Sigmoid colon (tissue), 7 donors: ENCODE measurements around the gene C10orf105. TPM values are rescaled to one million over a fixed set of nuclear protein-coding genes. Genes with fewer than 3 reads are reported as not detected.

Experiments
- DNase-seq: peaks from one replicate; pipeline ENCODE4 v3.0.0-alpha.2; 2019
- H3K27ac ChIP-seq, 4 donors: fragments of 200-600 bp; sonication (generic); one replicate each; pipeline ENCODE4 v1.5.1; 2016 to 2019; ENCODE audit warnings: mild to moderate bottlenecking in 1 of 4
- H3K27me3 ChIP-seq, 3 donors: fragments of 200-600 bp; sonication (generic); one replicate each; pipeline ENCODE4 v1.5.1; 2019; ENCODE audit warnings: mild to moderate bottlenecking in 1 of 3
- H3K36me3 ChIP-seq, 4 donors: fragments of 200-600 bp; sonication (generic); one replicate each; pipeline ENCODE4 v1.5.1; 2016 to 2019
- H3K4me1 ChIP-seq, 4 donors: fragments of 200-600 bp; sonication (generic); one replicate each; pipeline ENCODE4 v1.5.1; 2017 to 2019
- H3K4me3 ChIP-seq, 4 donors: fragments of 200-600 bp; sonication (generic); one replicate each; pipeline ENCODE4 v1.5.1; 2017 to 2019; ENCODE audit warnings: mild to moderate bottlenecking in 2 of 4, moderate library complexity in 1 of 4
- H3K9me3 ChIP-seq, 4 donors: fragments of 200-600 bp in 3 of 4; sonication (generic) in 3 of 4; one replicate each; pipeline versions ENCODE4 v1.5.1 to v1.6.1; 2013 to 2019
- CTCF ChIP-seq, 4 experiments: fragments of 450-650 bp in 3 of 4; fragments of 200-600 bp in 1 of 4; IDR thresholded peaks; one replicate each; pipeline ENCODE4 v1.5.1; 2016 to 2019; ENCODE audit warnings: antibody characterized with exemption in 4 of 4, mild to moderate bottlenecking in 3 of 4, moderate library complexity in 2 of 4
- EP300 ChIP-seq, 4 donors: sonication (generic); formaldehyde crosslinking; IDR thresholded peaks; one replicate each; pipeline ENCODE4 v1.6.1; 2017; ENCODE audit warnings: antibody characterized with exemption in 4 of 4
- POLR2A ChIP-seq, 2 donors: fragments of 450-650 bp; IDR thresholded peaks; one replicate each; pipeline ENCODE4 v1.6.1; 2016; ENCODE audit warnings: antibody characterized with exemption in 2 of 2, mild to moderate bottlenecking in 2 of 2, moderate library complexity in 2 of 2
- POLR2AphosphoS5 ChIP-seq, 4 donors: sonication (generic); formaldehyde crosslinking; IDR thresholded peaks; one replicate each; pipeline ENCODE4 v1.6.1; 2017; ENCODE audit warnings: antibody characterized with exemption in 4 of 4
- WGBS, 2 donors: extraction: QIAGEN DNeasy Blood & Tissue Kit; methylation state at CpG; one replicate each; pipeline ENCODE4 v1.1.7; 2013; 5-methylcytosine and 5-hydroxymethylcytosine counted together
- intact Hi-C: fragments of 100-400 bp; cut with DNase I; formaldehyde crosslinking; loops from one replicate; pipeline ENCODE4 v1.15.1; 2023
- polyA plus RNA-seq, 3 donors: library from polyadenylated mRNA; stranded (reverse); fragments of 200-250 nt; gene quantifications; one replicate each; pipeline ENCODE4 v1.2.3, GENCODE V29; 2013
- total RNA-seq, 4 donors: library from RNA; depleted of rRNA; stranded (reverse); fragments of >200 nt; gene quantifications; one replicate each; pipeline ENCODE4 v1.1.0, GENCODE V29; 2016
- donor health status: healthy with polysubstance abuse.
- donor health status: Bipolar disorder and iron deficiency.
- donor health status: healthy.

Gene C10orf105
- total and polyA plus RNA-seq, 7 donors, result 0.25 to 0.55 TPM; not detected in 5

- intact Hi-C loops, result no loop called here
- no peaks in the 10 kb centered on the region for H3K27me3 ChIP-seq
- H3K4me3 ChIP-seq, result no peak overlapping the region
- no peaks in the 10 kb centered on the region for H3K9me3 ChIP-seq
- no peak for DNase-seq
- TF ChIP-seq POLR2A (IDR thresholded peaks at IDR 0.05), result no peak
- peak overlapping the region in 1 of 4 donors; percentile 23 for H3K27ac ChIP-seq
- H3K36me3 ChIP-seq, result no peaks in the 10 kb centered on the region
- 57 to 78% methylated on average over 16 of the region's 16 CpGs for WGBS, 2 donors
- H3K4me1 ChIP-seq, result peaks cover 0 to 22% (median 12%) of the 10 kb centered on the region in 4 donors
Observed at GRCh38 chr10:71735709-71736569, 16.4 kb upstream of the C10orf105 start.

GRCh38 chr10:71734797-71735196, 15.2 kb upstream of the C10orf105 start:
- Histone ChIP-seq H3K4me1 (peaks cover 0 to 12% (median 4%) of the 10 kb centered on the region in 4 donors), H3K36me3 (no peaks in the 10 kb centered on the region), H3K27me3 (no peaks in the 10 kb centered on the region), H3K9me3 (no peaks in the 10 kb centered on the region), H3K4me3 (no peak overlapping the region), H3K27ac (no peak overlapping the region)
- TF ChIP-seq POLR2A (IDR thresholded peaks at IDR 0.05) (no peak), POLR2AphosphoS5 (IDR thresholded peaks at IDR 0.05) (no peak), EP300 (IDR thresholded peaks at IDR 0.05) (no peak), CTCF (IDR thresholded peaks at IDR 0.05) (no peak)
- intact Hi-C loops, result no loop called here
- DNase-seq, result no peak
- WGBS, 2 donors, result 84 to 89% methylated on average over 5 of the region's 5 CpGs

- Histone ChIP-seq H3K9me3 (no peaks in the 10 kb centered on the region), H3K27ac (no peak overlapping the region), H3K4me3 (no peak overlapping the region), H3K27me3 (no peaks in the 10 kb centered on the region), H3K4me1 (peaks cover 0 to 28% (median 28%) of the 10 kb centered on the region in 4 donors), H3K36me3 (no peaks in the 10 kb centered on the region)
- intact Hi-C loops, result no loop called here
- TF ChIP-seq CTCF (IDR thresholded peaks at IDR 0.05) (no peak), POLR2AphosphoS5 (IDR thresholded peaks at IDR 0.05) (no peak), POLR2A (IDR thresholded peaks at IDR 0.05) (no peak), EP300 (IDR thresholded peaks at IDR 0.05) (no peak)
- DNase-seq, result no peak
- 92 to 95% methylated on average over 12 of the region's 12 CpGs for WGBS, 2 donors
Observed at GRCh38 chr10:71731791-71732190, 12.2 kb upstream of the C10orf105 start.

- Histone ChIP-seq H3K36me3 (no peaks in the 10 kb centered on the region), H3K4me1 (peaks cover 0 to 38% (median 32%) of the 10 kb centered on the region in 4 donors), H3K27me3 (no peaks in the 10 kb centered on the region), H3K4me3 (no peak overlapping the region), H3K9me3 (no peaks in the 10 kb centered on the region), H3K27ac (peak overlapping the region; percentile 73 to 82 (median 76))
- DNase-seq, result no peak
- 17 to 41% methylated on average over 10 of the region's 10 CpGs for WGBS, 2 donors
- intact Hi-C loops, result loop anchor here (5.0 kb wide), 1 partner anchor 43 kb away; the partner anchor contains the start of gene VSIR
- TF ChIP-seq CTCF (IDR thresholded peaks at IDR 0.05) (no peak), POLR2A (IDR thresholded peaks at IDR 0.05) (no peak), POLR2AphosphoS5 (IDR thresholded peaks at IDR 0.05) (no peak), EP300 (IDR thresholded peaks at IDR 0.05) (no peak)
Observed at GRCh38 chr10:71729161-71729636, 9.6 kb upstream of the C10orf105 start.
